IPS DF 4.7 (cell line): ENCODE measurements around the gene DAAM1.

Experiments
- DNase-seq: peaks from one replicate; pipeline ENCODE4 v3.0.0-alpha.2; 2013; ENCODE audit warnings: low spot score; ENCODE audit errors: extremely low read depth

The DAAM1 gene

GRCh38 chr14:59283361-59283760 lies 94.9 kb downstream of the DAAM1 start:
- DNase-seq = no peak

GRCh38 chr14:59284059-59284458 lies 95.6 kb downstream of the DAAM1 start:
- no peak for DNase-seq

GRCh38 chr14:59292028-59292427 lies 103.6 kb downstream of the DAAM1 start:
- DNase-seq = no peak

- DNase-seq = no peak
Measured at GRCh38 chr14:59292921-59293534, 104.6 kb downstream of the DAAM1 start.

GRCh38 chr14:59293935-59294661 lies 105.6 kb downstream of the DAAM1 start:
- DNase-seq = no peak

- no peak for DNase-seq
Measured at GRCh38 chr14:59294662-59294992, 106.2 kb downstream of the DAAM1 start.

- DNase-seq = no peak
Measured at GRCh38 chr14:59295951-59296350, 107.5 kb downstream of the DAAM1 start.

GRCh38 chr14:59296508-59296907 lies 108.0 kb downstream of the DAAM1 start:
- no peak for DNase-seq

- DNase-seq = no peak
Measured at GRCh38 chr14:59297071-59297776, 108.8 kb downstream of the DAAM1 start.

GRCh38 chr14:59299731-59300130 lies 111.3 kb downstream of the DAAM1 start:
- no peak for DNase-seq

- DNase-seq = no peak
Measured at GRCh38 chr14:59301354-59301753, 112.9 kb downstream of the DAAM1 start.

- no peak for DNase-seq
Measured at GRCh38 chr14:59302313-59302712, 113.8 kb downstream of the DAAM1 start.

- no peak for DNase-seq
Measured at GRCh38 chr14:59303216-59303615, 114.7 kb downstream of the DAAM1 start.

GRCh38 chr14:59305231-59305630 lies 116.8 kb downstream of the DAAM1 start:
- no peak for DNase-seq

GRCh38 chr14:59305836-59306555 lies 117.5 kb downstream of the DAAM1 start:
- DNase-seq = no peak

- no peak for DNase-seq
Measured at GRCh38 chr14:59306775-59307174, 118.3 kb downstream of the DAAM1 start.

GRCh38 chr14:59308086-59308485 lies 119.6 kb downstream of the DAAM1 start:
- DNase-seq = no peak

GRCh38 chr14:59308673-59309072 lies 120.2 kb downstream of the DAAM1 start:
- no peak for DNase-seq

- no peak for DNase-seq
Measured at GRCh38 chr14:59309291-59309900, 120.9 kb downstream of the DAAM1 start.

- DNase-seq = no peak
Measured at GRCh38 chr14:59310633-59311032, 122.2 kb downstream of the DAAM1 start.

- DNase-seq = no peak
Measured at GRCh38 chr14:59311723-59312122, 123.3 kb downstream of the DAAM1 start.
